ENCODE results near the gene ST13.
"Not testable (repeated sequence)": the region's sequence is repeated elsewhere in the genome, so short reads cannot be mapped to it uniquely, and the experiment has no call there.

The ST13 gene

DNA sequence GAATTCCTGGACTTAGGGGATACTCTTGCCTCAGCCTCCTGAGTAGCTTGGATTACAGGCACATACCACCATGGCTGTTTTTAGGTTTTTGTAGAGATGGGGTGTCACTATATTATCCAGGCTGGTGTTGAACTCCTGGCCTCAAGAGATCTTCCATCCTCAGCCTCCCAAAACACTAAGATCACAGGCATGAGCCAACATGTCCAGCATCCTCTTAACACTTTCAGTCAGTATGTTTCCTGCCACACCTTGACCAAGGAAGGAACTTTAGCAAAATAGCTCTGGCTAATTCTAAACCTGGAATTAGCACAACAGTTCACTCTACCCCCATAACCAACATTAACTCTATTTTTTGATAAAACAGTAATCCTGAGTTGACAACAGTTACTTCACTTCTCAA, 32.7 kb upstream of the ST13 start:
- no peak for DNase-seq
- no peak overlapping the region for H3K4me3 ChIP-seq (ENCODE audit: low read depth, low read length)
- TF ChIP-seq, protein P1, sequence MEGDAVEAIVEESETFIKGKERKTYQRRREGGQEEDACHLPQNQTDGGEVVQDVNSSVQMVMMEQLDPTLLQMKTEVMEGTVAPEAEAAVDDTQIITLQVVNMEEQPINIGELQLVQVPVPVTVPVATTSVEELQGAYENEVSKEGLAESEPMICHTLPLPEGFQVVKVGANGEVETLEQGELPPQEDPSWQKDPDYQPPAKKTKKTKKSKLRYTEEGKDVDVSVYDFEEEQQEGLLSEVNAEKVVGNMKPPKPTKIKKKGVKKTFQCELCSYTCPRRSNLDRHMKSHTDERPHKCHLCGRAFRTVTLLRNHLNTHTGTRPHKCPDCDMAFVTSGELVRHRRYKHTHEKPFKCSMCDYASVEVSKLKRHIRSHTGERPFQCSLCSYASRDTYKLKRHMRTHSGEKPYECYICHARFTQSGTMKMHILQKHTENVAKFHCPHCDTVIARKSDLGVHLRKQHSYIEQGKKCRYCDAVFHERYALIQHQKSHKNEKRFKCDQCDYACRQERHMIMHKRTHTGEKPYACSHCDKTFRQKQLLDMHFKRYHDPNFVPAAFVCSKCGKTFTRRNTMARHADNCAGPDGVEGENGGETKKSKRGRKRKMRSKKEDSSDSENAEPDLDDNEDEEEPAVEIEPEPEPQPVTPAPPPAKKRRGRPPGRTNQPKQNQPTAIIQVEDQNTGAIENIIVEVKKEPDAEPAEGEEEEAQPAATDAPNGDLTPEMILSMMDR (IDR thresholded peaks at IDR 0.05; ENCODE audit: low read depth, low read length), result no peak
- no peaks in the 10 kb centered on the region for H3K27me3 ChIP-seq (ENCODE audit: insufficient read depth, low read depth, severe bottlenecking)
- no peaks in the 10 kb centered on the region for H3K9me3 ChIP-seq (ENCODE audit: severe bottlenecking)
- H3K36me3 ChIP-seq, result peaks cover 37% of the 10 kb centered on the region
- no peak overlapping the region for H3K27ac ChIP-seq

DNA sequence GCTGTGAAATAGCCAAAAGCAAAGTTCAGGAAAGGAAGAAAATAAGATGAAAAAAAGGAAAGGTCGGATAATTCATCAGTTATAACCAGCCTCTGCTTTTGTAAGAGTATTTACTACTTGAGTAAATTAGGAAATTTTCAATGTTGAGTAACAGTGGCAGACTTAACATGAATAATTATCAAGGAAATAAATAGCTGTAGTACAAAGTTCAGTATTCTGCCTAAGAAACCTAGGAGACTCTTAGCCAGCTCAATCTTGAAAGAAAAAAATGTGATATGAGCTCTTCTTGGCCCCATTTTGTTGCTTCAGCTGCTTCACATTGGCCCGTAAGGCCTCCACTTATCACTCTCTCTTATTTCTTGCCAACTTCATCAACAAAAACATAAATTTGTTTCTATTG, 22.5 kb upstream of the ST13 start:
- H3K4me3 ChIP-seq (ENCODE audit: low read depth, low read length), result no peak overlapping the region
- no peak for DNase-seq
- TF ChIP-seq, protein P1 (IDR thresholded peaks at IDR 0.05; ENCODE audit: low read depth, low read length), result no peak
- H3K9me3 ChIP-seq (ENCODE audit: severe bottlenecking), result no peaks in the 10 kb centered on the region
- peaks cover 8% of the 10 kb centered on the region for H3K36me3 ChIP-seq
- no peak overlapping the region for H3K27ac ChIP-seq
- no peaks in the 10 kb centered on the region for H3K27me3 ChIP-seq (ENCODE audit: insufficient read depth, low read depth, severe bottlenecking)

DNA sequence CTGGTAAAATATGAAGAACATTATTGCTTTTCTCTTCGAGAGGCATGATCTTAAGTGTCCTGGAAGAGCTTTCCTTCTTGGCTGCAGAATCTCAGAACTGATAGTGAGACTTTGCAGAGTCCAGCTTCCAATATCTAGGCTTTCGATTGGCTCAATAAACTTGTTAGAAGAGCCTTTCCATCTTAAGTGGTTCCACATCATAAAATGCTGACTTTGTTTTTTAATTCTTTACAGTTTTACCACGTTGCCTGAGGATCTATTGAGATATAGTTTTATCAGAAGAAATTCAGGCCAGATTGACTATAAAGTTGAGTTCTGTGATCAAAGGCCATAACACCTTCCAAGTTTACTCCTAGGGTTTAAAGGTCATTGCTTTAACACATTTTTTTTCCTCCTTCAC, 21.0 kb upstream of the ST13 start:
- no peak overlapping the region for H3K27ac ChIP-seq
- DNase-seq, result no peak
- H3K36me3 ChIP-seq, result peaks cover 5% of the 10 kb centered on the region
- TF ChIP-seq, protein P1 (IDR thresholded peaks at IDR 0.05; ENCODE audit: low read depth, low read length), result no peak
- H3K9me3 ChIP-seq (ENCODE audit: severe bottlenecking), result no peaks in the 10 kb centered on the region
- no peaks in the 10 kb centered on the region for H3K27me3 ChIP-seq (ENCODE audit: insufficient read depth, low read depth, severe bottlenecking)
- H3K4me3 ChIP-seq (ENCODE audit: low read depth, low read length), result no peak overlapping the region

DNA sequence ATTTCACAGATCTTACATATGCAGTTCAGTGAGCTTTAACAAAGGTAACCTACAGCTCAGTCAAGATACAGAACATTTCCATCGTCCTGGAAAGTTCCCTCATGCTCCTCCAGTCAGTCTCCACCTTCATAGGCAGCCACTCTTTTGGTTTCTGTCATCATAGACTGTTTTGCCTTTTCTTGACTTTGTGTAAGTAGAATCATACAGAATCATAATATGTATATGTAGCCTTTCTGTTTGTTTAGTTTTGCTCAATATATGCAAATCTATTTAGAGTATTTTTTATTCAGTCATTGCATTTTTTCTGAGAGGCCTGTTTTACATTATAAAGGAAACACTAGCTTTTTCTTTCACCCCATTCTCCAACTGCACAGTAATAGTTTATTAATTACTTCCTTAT, 20.5 kb upstream of the ST13 start:
- Histone ChIP-seq H3K4me3 (ENCODE audit: low read depth, low read length) (no peak overlapping the region), H3K27me3 (ENCODE audit: insufficient read depth, low read depth, severe bottlenecking) (no peaks in the 10 kb centered on the region), H3K36me3 (peaks cover 4% of the 10 kb centered on the region), H3K9me3 (ENCODE audit: severe bottlenecking) (no peaks in the 10 kb centered on the region), H3K27ac (no peak overlapping the region)
- TF ChIP-seq, protein P1 (IDR thresholded peaks at IDR 0.05; ENCODE audit: low read depth, low read length), result no peak
- DNase-seq, result no peak

DNA sequence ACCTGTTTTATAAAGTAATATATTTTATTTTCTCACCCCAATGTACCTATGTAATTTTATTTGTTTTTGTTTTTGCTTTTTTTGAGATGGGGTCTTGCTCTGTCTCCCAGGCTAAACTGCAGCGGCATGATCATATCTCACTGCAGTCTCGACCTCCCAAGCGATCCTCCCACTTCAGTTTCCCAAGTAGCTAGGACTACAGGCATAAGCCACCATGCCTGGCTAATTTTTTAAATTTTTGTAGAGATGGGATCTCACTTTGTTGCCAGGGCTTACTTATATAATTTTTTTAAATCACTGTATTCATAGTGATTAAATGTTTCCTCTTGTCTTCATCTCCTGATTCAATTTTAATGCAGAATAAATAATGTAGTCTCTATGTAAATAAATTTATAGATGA, 18.7 kb upstream of the ST13 start:
- Histone ChIP-seq H3K27ac (no peak overlapping the region), H3K4me3 (ENCODE audit: low read depth, low read length) (no peak overlapping the region), H3K9me3 (ENCODE audit: severe bottlenecking) (no peaks in the 10 kb centered on the region), H3K36me3 (no peaks in the 10 kb centered on the region; the same call in 1 of the 2 replicates), H3K27me3 (ENCODE audit: insufficient read depth, low read depth, severe bottlenecking) (no peaks in the 10 kb centered on the region)
- DNase-seq, result no peak
- TF ChIP-seq, protein P1 (IDR thresholded peaks at IDR 0.05; ENCODE audit: low read depth, low read length), result no peak

DNA sequence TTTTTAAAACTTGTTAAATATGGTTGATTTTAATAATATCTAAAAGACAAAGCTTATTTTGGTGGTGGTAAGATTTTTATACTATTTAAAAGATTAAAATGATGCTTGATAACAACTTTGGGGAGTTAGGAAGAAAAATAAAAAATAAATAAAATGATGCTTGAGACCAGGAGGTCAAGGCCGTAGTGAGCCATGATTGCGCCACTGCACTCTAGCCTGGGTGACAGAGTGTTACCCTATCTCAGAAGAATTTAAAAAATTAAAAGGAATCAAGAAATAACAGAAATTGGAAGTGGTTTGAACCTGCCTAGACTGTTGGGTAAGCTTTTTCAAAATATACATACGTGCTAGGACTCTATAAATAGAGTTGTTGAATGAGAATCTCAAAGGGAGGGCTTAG, 17.6 kb upstream of the ST13 start:
- DNase-seq, result no peak
- Histone ChIP-seq H3K27ac (no peak overlapping the region), H3K36me3 (no peaks in the 10 kb centered on the region; the same call in 1 of the 2 replicates), H3K4me3 (ENCODE audit: low read depth, low read length) (no peak overlapping the region), H3K27me3 (ENCODE audit: insufficient read depth, low read depth, severe bottlenecking) (no peaks in the 10 kb centered on the region), H3K9me3 (ENCODE audit: severe bottlenecking) (no peaks in the 10 kb centered on the region)
- TF ChIP-seq, protein P1 (IDR thresholded peaks at IDR 0.05; ENCODE audit: low read depth, low read length), result no peak

DNA sequence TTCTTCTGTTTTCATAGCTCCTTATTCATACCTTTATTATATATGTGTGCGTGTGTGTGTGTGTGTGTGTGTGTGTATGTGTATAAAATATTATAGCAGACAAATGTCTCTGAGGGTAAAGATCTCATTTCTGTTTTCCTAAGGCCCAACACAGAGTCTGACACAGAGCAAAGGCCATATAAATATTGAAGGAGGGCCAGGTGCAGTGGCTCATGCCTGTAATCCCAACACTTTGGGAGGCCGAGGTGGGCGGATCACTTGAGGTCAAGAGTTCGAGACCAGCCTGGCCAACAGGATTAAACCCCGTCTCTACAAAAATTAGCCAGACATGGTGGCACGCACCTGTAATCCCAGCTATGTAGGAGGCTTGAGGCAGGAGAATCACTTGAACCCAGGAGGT, 11.9 kb upstream of the ST13 start:
- not testable (repeated sequence) for DNase-seq

More for the DNA sequence above, 11.9 kb upstream of the ST13 start:
- not testable (repeated sequence) for H3K27me3 ChIP-seq (ENCODE audit: insufficient read depth, low read depth, severe bottlenecking); H3K27ac ChIP-seq; H3K4me3 ChIP-seq (ENCODE audit: low read depth, low read length); H3K36me3 ChIP-seq; H3K9me3 ChIP-seq (ENCODE audit: severe bottlenecking)

Data from WERI-Rb-1 (cell line).